HepG2 (cell line): ENCODE data around the gene ATG13. TPM values are rescaled to one million over a fixed set of nuclear protein-coding genes. Genes with fewer than 3 reads are reported as not detected.

Source experiments
- FOXP1 ChIP-seq, 2 experiments: fragments of 450-650 bp in 1 of 2; IDR thresholded peaks; 2 replicates each; pipeline ENCODE4 v1.6.1; 2017 to 2018; ENCODE audit warnings: antibody characterized with exemption in 1 of 2
- GTF3A ChIP-seq: sonication (generic); formaldehyde crosslinking; conservative IDR thresholded peaks from 2 replicates; pipeline ENCODE4 v1.4.0; 2020; ENCODE audit warnings: mild to moderate bottlenecking, missing genetic modification reagents
- MNT ChIP-seq: fragments of 450-650 bp; IDR thresholded peaks from 2 replicates; pipeline ENCODE4 v1.6.1; 2016
- NFAT5 ChIP-seq: sonication (generic); formaldehyde crosslinking; IDR thresholded peaks from 2 replicates; pipeline ENCODE4 v1.4.0; 2020; ENCODE audit warnings: missing genetic modification reagents
- ZNF343 ChIP-seq: sonication (generic); formaldehyde crosslinking; IDR thresholded peaks from 2 replicates; pipeline ENCODE4 v1.4.0; 2020; ENCODE audit warnings: mild to moderate bottlenecking, missing genetic modification reagents
- ZNF616 ChIP-seq: sonication (generic); formaldehyde crosslinking; IDR thresholded peaks from 2 replicates; pipeline ENCODE4 v1.5.0; 2020; ENCODE audit warnings: low read depth, mild to moderate bottlenecking, missing genetic modification reagents
- polyA plus RNA-seq, 8 experiments: library from polyadenylated mRNA; depleted of rRNA in 3 of 8; stranded (reverse) in 7 of 8; unstranded in 1 of 8; fragments of >200 nt; fragmentation: Illumina TruSeq in 4 of 8; extraction: Trizol in 4 of 8; gene quantifications; 2 replicates each; pipeline versions ENCODE4 v1.2.1 to v1.2.3, GENCODE V29; 2011 to 2016; ENCODE audit warnings: low read depth in 4 of 8, missing spikeins in 1 of 8, mixed read lengths in 1 of 8; ENCODE audit not compliant: insufficient read depth in 1 of 8
- total RNA-seq, 5 experiments: library from RNA; depleted of rRNA; stranded (reverse); fragments of >200 nt; fragmentation: Illumina TruSeq; extraction: Trizol; gene quantifications; 2 replicates each; pipeline ENCODE4 v1.2.3, GENCODE V29; 2016; ENCODE audit warnings: low read depth in 1 of 5
- TF ChIP-seq, protein P1 (sequence below): sonication (generic); formaldehyde crosslinking; IDR thresholded peaks from 2 replicates; pipeline ENCODE4 v1.4.0; 2020; ENCODE audit warnings: missing genetic modification reagents, mild to moderate bottlenecking, borderline replicate concordance
- TF ChIP-seq, protein P2 (sequence below): sonication (generic); formaldehyde crosslinking; IDR thresholded peaks from 2 replicates; pipeline ENCODE4 v1.5.0; 2020; ENCODE audit warnings: mild to moderate bottlenecking, missing genetic modification reagents
- TF ChIP-seq, protein P3 (sequence below): sonication (generic); formaldehyde crosslinking; IDR thresholded peaks from 2 replicates; pipeline ENCODE4 v1.5.0; 2020; ENCODE audit warnings: mild to moderate bottlenecking, missing genetic modification reagents, moderate library complexity

Gene ATG13
- total and polyA plus RNA-seq, 2 of the 13 experiments (the other 11 are each of a cell fraction or from before 2014, with no cell fraction given), result 55.0 to 77.3 TPM

GRCh38 chr11:46700241-46701077 is 83.1 kb downstream of the ATG13 start, which contains the start of the genes ARHGAP1 and ZNF408 (continued):
- TF ChIP-seq, protein P1, sequence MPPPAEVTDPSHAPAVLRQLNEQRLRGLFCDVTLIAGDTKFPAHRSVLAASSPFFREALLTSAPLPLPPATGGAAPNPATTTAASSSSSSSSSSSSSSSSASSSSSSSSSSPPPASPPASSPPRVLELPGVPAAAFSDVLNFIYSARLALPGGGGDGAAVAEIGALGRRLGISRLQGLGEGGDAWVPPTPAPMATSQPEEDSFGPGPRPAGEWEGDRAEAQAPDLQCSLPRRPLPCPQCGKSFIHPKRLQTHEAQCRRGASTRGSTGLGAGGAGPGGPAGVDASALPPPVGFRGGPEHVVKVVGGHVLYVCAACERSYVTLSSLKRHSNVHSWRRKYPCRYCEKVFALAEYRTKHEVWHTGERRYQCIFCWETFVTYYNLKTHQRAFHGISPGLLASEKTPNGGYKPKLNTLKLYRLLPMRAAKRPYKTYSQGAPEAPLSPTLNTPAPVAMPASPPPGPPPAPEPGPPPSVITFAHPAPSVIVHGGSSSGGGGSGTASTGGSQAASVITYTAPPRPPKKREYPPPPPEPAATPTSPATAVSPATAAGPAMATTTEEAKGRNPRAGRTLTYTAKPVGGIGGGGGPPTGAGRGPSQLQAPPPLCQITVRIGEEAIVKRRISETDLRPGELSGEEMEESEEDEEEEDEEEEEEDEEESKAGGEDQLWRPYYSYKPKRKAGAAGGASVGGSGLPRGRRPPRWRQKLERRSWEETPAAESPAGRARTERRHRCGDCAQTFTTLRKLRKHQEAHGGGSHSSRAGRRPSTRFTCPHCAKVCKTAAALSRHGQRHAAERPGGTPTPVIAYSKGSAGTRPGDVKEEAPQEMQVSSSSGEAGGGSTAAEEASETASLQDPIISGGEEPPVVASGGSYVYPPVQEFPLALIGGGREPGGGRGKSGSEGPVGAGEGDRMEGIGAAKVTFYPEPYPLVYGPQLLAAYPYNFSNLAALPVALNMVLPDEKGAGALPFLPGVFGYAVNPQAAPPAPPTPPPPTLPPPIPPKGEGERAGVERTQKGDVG (CRISPR knock-in tag), result peak; percentile 81; the same call in 1 of the 2 replicates
- TF ChIP-seq FOXP1 (IDR thresholded peaks at IDR 0.05) (peak; percentile 7; the same call in 1 of the 2 replicates), FOXP1 (CRISPR knock-in tag; IDR thresholded peaks at IDR 0.05) (no peak), ZNF343 (CRISPR knock-in tag) (peak; percentile 76), ZNF616 (CRISPR knock-in tag) (no peak), MNT (peak; percentile 89), GTF3A (no peak), NFAT5 (no peak)
- TF ChIP-seq, protein P2, sequence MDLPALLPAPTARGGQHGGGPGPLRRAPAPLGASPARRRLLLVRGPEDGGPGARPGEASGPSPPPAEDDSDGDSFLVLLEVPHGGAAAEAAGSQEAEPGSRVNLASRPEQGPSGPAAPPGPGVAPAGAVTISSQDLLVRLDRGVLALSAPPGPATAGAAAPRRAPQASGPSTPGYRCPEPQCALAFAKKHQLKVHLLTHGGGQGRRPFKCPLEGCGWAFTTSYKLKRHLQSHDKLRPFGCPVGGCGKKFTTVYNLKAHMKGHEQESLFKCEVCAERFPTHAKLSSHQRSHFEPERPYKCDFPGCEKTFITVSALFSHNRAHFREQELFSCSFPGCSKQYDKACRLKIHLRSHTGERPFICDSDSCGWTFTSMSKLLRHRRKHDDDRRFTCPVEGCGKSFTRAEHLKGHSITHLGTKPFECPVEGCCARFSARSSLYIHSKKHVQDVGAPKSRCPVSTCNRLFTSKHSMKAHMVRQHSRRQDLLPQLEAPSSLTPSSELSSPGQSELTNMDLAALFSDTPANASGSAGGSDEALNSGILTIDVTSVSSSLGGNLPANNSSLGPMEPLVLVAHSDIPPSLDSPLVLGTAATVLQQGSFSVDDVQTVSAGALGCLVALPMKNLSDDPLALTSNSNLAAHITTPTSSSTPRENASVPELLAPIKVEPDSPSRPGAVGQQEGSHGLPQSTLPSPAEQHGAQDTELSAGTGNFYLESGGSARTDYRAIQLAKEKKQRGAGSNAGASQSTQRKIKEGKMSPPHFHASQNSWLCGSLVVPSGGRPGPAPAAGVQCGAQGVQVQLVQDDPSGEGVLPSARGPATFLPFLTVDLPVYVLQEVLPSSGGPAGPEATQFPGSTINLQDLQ, result peak; percentile 89; the same call in 1 of the 2 replicates
- TF ChIP-seq, protein P3, sequence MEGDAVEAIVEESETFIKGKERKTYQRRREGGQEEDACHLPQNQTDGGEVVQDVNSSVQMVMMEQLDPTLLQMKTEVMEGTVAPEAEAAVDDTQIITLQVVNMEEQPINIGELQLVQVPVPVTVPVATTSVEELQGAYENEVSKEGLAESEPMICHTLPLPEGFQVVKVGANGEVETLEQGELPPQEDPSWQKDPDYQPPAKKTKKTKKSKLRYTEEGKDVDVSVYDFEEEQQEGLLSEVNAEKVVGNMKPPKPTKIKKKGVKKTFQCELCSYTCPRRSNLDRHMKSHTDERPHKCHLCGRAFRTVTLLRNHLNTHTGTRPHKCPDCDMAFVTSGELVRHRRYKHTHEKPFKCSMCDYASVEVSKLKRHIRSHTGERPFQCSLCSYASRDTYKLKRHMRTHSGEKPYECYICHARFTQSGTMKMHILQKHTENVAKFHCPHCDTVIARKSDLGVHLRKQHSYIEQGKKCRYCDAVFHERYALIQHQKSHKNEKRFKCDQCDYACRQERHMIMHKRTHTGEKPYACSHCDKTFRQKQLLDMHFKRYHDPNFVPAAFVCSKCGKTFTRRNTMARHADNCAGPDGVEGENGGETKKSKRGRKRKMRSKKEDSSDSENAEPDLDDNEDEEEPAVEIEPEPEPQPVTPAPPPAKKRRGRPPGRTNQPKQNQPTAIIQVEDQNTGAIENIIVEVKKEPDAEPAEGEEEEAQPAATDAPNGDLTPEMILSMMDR (CRISPR knock-in tag), result no peak
